ENCODE results near the gene MYEOV. TPM values are rescaled to one million over a fixed set of nuclear protein-coding genes. Genes with fewer than 3 reads are reported as not detected.

Gene MYEOV
- total RNA-seq: 1 to 10 TPM in 2 of 3 donors, not detected in 1; 1.1 to 1.2 TPM
- 2.7 TPM for total RNA-seq (2013)

DNA sequence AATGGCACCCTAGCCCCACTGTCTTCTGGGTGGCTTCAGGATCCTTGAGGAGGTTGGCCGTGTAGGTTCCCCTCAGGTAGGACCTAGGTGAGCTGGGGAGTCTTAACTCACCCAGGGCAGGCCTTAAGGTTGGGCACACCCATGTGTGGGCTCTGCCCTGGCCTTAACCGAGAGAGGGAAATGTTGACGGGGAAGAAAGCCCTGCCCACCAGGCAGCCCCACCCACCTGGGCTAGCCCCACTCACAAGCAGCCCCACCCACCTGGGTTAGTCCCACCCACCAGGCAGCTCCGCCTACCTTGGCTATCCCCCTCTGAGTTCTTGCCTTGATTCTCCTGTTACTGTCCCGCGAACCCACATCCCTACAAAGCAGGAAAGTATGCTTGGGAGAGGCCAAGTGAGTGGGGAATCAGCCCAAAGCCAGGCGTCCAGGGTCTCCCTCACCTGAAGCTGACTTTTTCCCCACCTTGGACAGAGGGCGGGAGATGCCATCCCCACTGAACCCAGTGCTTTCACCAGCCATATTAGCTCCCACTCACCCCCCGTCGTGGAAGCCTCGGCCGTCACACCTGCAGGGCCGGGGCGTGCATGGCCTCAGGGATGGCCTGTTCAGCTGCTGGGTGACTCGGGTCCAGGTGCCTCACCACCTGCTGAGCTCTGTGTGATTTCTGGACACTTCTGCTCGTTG is at the start of gene MYEOV:
Gene MYEOV (plus strand): TSS at position 337 of the 687 bp plus-strand sequence. CDS start 1,200 bp downstream, outside the sequence.
- no peak within 1 kb of the TSS for H3K4me3 ChIP-seq (ENCODE audit: low read length)
- DNase-seq (peak in 1 of 2 donors; percentile 59), ATAC-seq (no peak)
- peaks cover 6% of the 10 kb centered on the region for H3K9me3 ChIP-seq (ENCODE audit: control insufficient read depth, insufficient read depth, low read length)
- no peak within 1 kb of the TSS for H3K27ac ChIP-seq (ENCODE audit: low read length)
- TF ChIP-seq, protein P1, sequence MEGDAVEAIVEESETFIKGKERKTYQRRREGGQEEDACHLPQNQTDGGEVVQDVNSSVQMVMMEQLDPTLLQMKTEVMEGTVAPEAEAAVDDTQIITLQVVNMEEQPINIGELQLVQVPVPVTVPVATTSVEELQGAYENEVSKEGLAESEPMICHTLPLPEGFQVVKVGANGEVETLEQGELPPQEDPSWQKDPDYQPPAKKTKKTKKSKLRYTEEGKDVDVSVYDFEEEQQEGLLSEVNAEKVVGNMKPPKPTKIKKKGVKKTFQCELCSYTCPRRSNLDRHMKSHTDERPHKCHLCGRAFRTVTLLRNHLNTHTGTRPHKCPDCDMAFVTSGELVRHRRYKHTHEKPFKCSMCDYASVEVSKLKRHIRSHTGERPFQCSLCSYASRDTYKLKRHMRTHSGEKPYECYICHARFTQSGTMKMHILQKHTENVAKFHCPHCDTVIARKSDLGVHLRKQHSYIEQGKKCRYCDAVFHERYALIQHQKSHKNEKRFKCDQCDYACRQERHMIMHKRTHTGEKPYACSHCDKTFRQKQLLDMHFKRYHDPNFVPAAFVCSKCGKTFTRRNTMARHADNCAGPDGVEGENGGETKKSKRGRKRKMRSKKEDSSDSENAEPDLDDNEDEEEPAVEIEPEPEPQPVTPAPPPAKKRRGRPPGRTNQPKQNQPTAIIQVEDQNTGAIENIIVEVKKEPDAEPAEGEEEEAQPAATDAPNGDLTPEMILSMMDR (IDR thresholded peaks at IDR 0.05): no peak
- peaks cover 61% of the 10 kb centered on the region for H3K4me1 ChIP-seq (ENCODE audit: control insufficient read depth, insufficient read depth, low read length)
- 88% methylated on average over 13 of the region's 16 CpGs for WGBS (ENCODE audit: insufficient coverage)
- H3K36me3 Mint-ChIP-seq: peaks cover 5% of the 10 kb centered on the region
- H3K9me3 Mint-ChIP-seq: no peaks in the 10 kb centered on the region
- intact Hi-C loops (cut with micrococcal nuclease): loop anchor here (10.0 kb wide), 1 partner anchor 131 kb away; no protein-coding TSS in a partner anchor
- no peak within 1 kb of the TSS for H3K4me3 Mint-ChIP-seq
- H3K27ac Mint-ChIP-seq: peak within 1 kb of the TSS in 1 of 2 donors; percentile 55
- H3K4me1 Mint-ChIP-seq: peaks cover 32 to 57% of the 10 kb centered on the region in 2 donors
- H3K36me3 ChIP-seq (ENCODE audit: control insufficient read depth, insufficient read depth, low read length): no peaks in the 10 kb centered on the region
- H3K27me3 ChIP-seq (ENCODE audit: control insufficient read depth, insufficient read depth, low read length): no peaks in the 10 kb centered on the region
- H3K27me3 Mint-ChIP-seq (ENCODE audit: low read depth in 2 of 2): peaks cover 0 to 10% of the 10 kb centered on the region in 2 donors

DNA sequence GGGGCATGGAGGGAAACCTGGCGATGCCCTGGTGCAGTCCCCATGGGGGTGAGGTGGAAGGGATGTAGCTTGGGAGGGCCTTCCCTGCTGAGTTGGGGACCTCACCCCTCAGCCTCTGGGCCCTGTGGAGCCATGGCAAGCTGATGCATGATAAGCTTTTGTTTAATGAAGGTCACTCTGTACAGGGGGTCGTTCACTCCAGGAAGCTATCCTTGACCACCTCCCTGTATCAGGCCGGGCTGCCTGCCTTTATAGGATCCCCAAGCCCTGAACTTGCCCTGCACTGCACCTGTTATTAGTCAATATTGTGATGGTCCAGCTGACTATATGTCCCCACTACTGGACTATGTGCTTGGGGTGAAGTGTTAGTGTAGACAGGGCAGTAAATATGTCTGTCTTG is 49.7 kb upstream of the MYEOV start:
- 97% methylated on average over 3 of the region's 3 CpGs for WGBS (ENCODE audit: insufficient coverage)
- intact Hi-C loops (cut with micrococcal nuclease): no loop called here
- Histone ChIP-seq H3K27ac (ENCODE audit: low read length) (no peak overlapping the region), H3K27me3 (ENCODE audit: control insufficient read depth, insufficient read depth, low read length) (no peaks in the 10 kb centered on the region), H3K36me3 (ENCODE audit: control insufficient read depth, insufficient read depth, low read length) (no peaks in the 10 kb centered on the region), H3K4me3 (ENCODE audit: low read length) (no peak overlapping the region), H3K4me1 (ENCODE audit: control insufficient read depth, insufficient read depth, low read length) (no peaks in the 10 kb centered on the region), H3K9me3 (ENCODE audit: control insufficient read depth, insufficient read depth, low read length) (no peaks in the 10 kb centered on the region)
- no peaks in the 10 kb centered on the region for H3K36me3 Mint-ChIP-seq
- H3K4me3 Mint-ChIP-seq: no peak overlapping the region
- no peak for ATAC-seq
- H3K27me3 Mint-ChIP-seq (ENCODE audit: low read depth in 2 of 2): peaks cover 9 to 10% of the 10 kb centered on the region in 2 donors
- peaks cover 0 to 6% of the 10 kb centered on the region in 2 donors for H3K4me1 Mint-ChIP-seq
- TF ChIP-seq, protein P1 (IDR thresholded peaks at IDR 0.05): no peak
- no peak for DNase-seq
- H3K9me3 Mint-ChIP-seq: no peaks in the 10 kb centered on the region
- H3K27ac Mint-ChIP-seq: no peak overlapping the region

DNA sequence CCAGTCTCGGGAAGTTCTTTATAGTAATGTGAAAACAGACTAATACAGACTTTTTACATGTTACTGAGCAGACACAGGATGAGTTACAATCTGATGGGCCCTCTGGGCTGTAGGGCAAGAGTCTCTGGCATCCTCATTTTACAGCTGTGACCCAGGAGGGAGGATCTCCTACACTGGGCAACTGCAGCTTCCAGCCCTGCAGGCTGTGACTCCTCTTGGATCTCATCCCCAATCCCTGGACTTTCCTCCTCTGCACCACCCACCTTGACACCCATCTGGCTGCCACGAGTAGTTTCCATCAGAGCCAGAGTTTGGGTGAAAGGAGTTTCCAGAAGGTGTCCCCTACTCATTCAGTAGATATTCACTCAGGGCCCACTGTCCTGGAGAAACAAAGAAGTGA is 48.9 kb upstream of the MYEOV start:
- H3K4me3 ChIP-seq (ENCODE audit: low read length): no peak overlapping the region
- H3K27me3 ChIP-seq (ENCODE audit: control insufficient read depth, insufficient read depth, low read length): no peaks in the 10 kb centered on the region
- Mint-ChIP-seq H3K27me3 (ENCODE audit: low read depth in 2 of 2) (peaks cover 12 to 14% of the 10 kb centered on the region in 2 donors), H3K36me3 (no peaks in the 10 kb centered on the region), H3K9me3 (no peaks in the 10 kb centered on the region), H3K4me3 (no peak overlapping the region), H3K4me1 (peaks cover 0 to 6% of the 10 kb centered on the region in 2 donors), H3K27ac (no peak overlapping the region)
- H3K27ac ChIP-seq (ENCODE audit: low read length): no peak overlapping the region
- no peaks in the 10 kb centered on the region for H3K36me3 ChIP-seq (ENCODE audit: control insufficient read depth, insufficient read depth, low read length)
- intact Hi-C loops (cut with micrococcal nuclease): no loop called here
- no peaks in the 10 kb centered on the region for H3K4me1 ChIP-seq (ENCODE audit: control insufficient read depth, insufficient read depth, low read length)
- TF ChIP-seq, protein P1 (IDR thresholded peaks at IDR 0.05): no peak
- H3K9me3 ChIP-seq (ENCODE audit: control insufficient read depth, insufficient read depth, low read length): no peaks in the 10 kb centered on the region
- DNase-seq (no peak), ATAC-seq (no peak)
- 90% methylated on average over 2 of the region's 2 CpGs for WGBS (ENCODE audit: insufficient coverage)

All from natural killer cell (primary cell).